Esophagus squamous epithelium (tissue), 5 donors: ENCODE results near the gene SUN3. TPM values are rescaled to one million over a fixed set of nuclear protein-coding genes. Genes with fewer than 3 reads are reported as not detected.

ENCODE experiments used
- DNase-seq: peaks from one replicate; lab custom pipeline; 2025; lab: John Stamatoyannopoulos, UW
- H3K27ac ChIP-seq, 4 donors: fragments of 200-600 bp; sonication (generic); one replicate each; pipeline ENCODE4 v1.5.1; 2016 to 2019; ENCODE audit warnings: mild to moderate bottlenecking in 1 of 4
- H3K27me3 ChIP-seq, 4 donors: fragments of 200-600 bp; sonication (generic); 1 replicate in 3 of 4; 2 replicates in 1 of 4; pipeline versions ENCODE4 v1.5.1 to v1.6.0; 2017 to 2021; ENCODE audit warnings: antibody characterized with exemption in 1 of 4
- H3K36me3 ChIP-seq, 3 donors: fragments of 200-600 bp; sonication (generic); one replicate each; pipeline ENCODE4 v1.5.1; 2016 to 2019
- H3K4me1 ChIP-seq, 3 donors: fragments of 200-600 bp; sonication (generic); one replicate each; pipeline ENCODE4 v1.5.1; 2017 to 2019
- H3K4me3 ChIP-seq, 4 donors: fragments of 200-600 bp; sonication (generic); 1 replicate in 3 of 4; 2 replicates in 1 of 4; pipeline ENCODE4 v1.5.1; 2016 to 2019; ENCODE audit warnings: mild to moderate bottlenecking in 2 of 4, moderate library complexity in 1 of 4
- H3K9me3 ChIP-seq, 3 donors: fragments of 200-600 bp; sonication (generic); one replicate each; pipeline ENCODE4 v1.5.1; 2016 to 2019
- POLR2A ChIP-seq, 4 donors: fragments of 450-650 bp; IDR thresholded peaks; one replicate each; pipeline ENCODE4 v1.6.1; 2017; ENCODE audit warnings: antibody characterized with exemption in 4 of 4, mild to moderate bottlenecking in 4 of 4, moderate library complexity in 3 of 4
- WGBS, 2 donors: methylation state at CpG; one replicate each; pipeline ENCODE4 v1.1.5; 2018; 5-methylcytosine and 5-hydroxymethylcytosine counted together
- intact Hi-C: fragments of 100-400 bp; cut with DNase I; formaldehyde crosslinking; loops from one replicate; pipeline ENCODE4 v1.15.0; 2022
- total RNA-seq, 4 donors: library from RNA; depleted of rRNA; stranded (reverse); fragments of >200 nt; gene quantifications; one replicate each; pipeline ENCODE4 v1.1.0, GENCODE V29; 2016
- TF ChIP-seq, protein P1 (sequence below), 6 experiments: fragments of 450-650 bp in 4 of 6; fragments of 200-600 bp in 2 of 6; sonication (generic) in 2 of 6; IDR thresholded peaks; one replicate each; pipeline ENCODE4 v1.5.1; 2016 to 2019; ENCODE audit warnings: antibody characterized with exemption in 6 of 6, mild to moderate bottlenecking in 4 of 6, moderate library complexity in 4 of 6
- donor health status: DM: yes; HTN: yes; CAD: no.

Gene SUN3
- total RNA-seq, 4 donors from 2014 or later: not detected

DNA sequence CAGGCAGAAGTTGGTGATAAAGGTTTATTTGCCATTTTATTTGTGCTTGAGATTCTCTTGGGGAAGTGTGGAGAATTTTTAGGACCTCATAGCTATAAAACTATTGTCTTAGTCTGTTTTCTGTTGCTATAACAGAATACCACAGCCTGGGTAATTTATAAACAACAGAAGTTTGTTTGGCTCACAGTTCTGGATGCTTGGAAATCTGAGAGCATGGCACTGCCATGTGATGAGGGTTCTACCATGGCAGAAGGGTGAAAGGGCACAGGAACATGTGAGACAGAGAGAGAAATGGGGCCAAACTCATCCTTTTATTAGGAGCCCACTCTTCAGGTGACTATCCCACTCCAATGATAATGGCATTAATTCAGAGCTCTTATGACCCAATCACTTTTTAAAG, 12.3 kb downstream of the SUN3 start:
- no peak for TF ChIP-seq POLR2A (IDR thresholded peaks at IDR 0.05)
- TF ChIP-seq, protein P1, sequence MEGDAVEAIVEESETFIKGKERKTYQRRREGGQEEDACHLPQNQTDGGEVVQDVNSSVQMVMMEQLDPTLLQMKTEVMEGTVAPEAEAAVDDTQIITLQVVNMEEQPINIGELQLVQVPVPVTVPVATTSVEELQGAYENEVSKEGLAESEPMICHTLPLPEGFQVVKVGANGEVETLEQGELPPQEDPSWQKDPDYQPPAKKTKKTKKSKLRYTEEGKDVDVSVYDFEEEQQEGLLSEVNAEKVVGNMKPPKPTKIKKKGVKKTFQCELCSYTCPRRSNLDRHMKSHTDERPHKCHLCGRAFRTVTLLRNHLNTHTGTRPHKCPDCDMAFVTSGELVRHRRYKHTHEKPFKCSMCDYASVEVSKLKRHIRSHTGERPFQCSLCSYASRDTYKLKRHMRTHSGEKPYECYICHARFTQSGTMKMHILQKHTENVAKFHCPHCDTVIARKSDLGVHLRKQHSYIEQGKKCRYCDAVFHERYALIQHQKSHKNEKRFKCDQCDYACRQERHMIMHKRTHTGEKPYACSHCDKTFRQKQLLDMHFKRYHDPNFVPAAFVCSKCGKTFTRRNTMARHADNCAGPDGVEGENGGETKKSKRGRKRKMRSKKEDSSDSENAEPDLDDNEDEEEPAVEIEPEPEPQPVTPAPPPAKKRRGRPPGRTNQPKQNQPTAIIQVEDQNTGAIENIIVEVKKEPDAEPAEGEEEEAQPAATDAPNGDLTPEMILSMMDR (IDR thresholded peaks at IDR 0.05): no peak
- Histone ChIP-seq H3K4me1 (no peaks in the 10 kb centered on the region), H3K9me3 (no peaks in the 10 kb centered on the region), H3K27me3 (peaks cover 0 to 10% (median 0%) of the 10 kb centered on the region in 4 donors), H3K36me3 (no peaks in the 10 kb centered on the region), H3K4me3 (no peak overlapping the region), H3K27ac (no peak overlapping the region)
- no peak for DNase-seq
- intact Hi-C loops: no loop called here

DNA sequence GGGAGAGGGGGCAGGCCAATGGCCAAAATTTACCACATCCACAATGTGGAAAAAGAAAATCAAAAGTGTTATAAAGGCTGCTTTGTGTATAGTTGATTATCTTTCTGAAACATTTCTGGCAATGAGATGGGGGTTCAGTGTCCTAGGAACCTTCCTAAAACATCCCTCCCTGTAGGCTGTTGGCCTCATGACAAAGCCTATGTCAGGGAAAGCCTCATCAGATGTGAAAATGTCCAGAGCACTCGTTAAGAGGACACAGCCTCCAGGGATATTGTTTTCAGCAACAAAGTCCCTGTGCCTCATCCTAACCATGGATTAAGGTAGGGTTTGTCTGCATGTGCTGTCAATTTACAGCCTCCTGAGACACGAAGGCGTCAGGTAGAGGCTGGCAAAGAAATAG, 17.0 kb downstream of the SUN3 start:
- TF ChIP-seq, protein P1 (IDR thresholded peaks at IDR 0.05): no peak
- no peak for TF ChIP-seq POLR2A (IDR thresholded peaks at IDR 0.05)
- DNase-seq: no peak
- Histone ChIP-seq H3K4me1 (no peaks in the 10 kb centered on the region), H3K27ac (no peak overlapping the region), H3K36me3 (no peaks in the 10 kb centered on the region), H3K27me3 (peaks cover 0 to 6% (median 0%) of the 10 kb centered on the region in 4 donors), H3K4me3 (no peak overlapping the region), H3K9me3 (no peaks in the 10 kb centered on the region)
- intact Hi-C loops: no loop called here
- 68% methylated on average over 3 of the region's 3 CpGs for WGBS, 2 donors

DNA sequence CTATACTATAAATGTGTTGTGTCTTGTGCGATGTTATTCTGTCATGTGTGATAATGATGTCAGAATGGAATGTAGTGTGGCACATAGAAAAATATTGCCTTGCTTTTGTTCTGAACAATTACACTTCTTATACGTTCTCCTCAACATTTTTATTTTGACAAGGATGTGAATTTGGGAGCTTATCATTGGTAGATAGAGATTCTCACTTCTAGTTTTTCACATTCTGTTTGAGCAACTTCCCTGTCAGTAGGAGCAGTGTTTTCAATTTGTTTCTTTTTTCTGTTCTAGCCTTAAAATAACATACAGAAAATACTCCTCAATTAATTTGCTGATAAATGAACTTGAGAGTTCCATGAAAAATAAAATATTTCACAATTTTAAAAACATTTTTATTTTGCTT, 17.6 kb downstream of the SUN3 start:
- no peak for TF ChIP-seq POLR2A (IDR thresholded peaks at IDR 0.05)
- TF ChIP-seq, protein P1 (IDR thresholded peaks at IDR 0.05): no peak
- H3K27me3 ChIP-seq: peaks cover 0 to 12% (median 0%) of the 10 kb centered on the region in 4 donors
- H3K9me3 ChIP-seq: no peaks in the 10 kb centered on the region
- intact Hi-C loops: no loop called here
- H3K36me3 ChIP-seq: no peaks in the 10 kb centered on the region
- DNase-seq: no peak
- no peak overlapping the region for H3K4me3 ChIP-seq
- 66 to 71% methylated on average over 2 of the region's 2 CpGs for WGBS, 2 donors
- no peaks in the 10 kb centered on the region for H3K4me1 ChIP-seq
- H3K27ac ChIP-seq: no peak overlapping the region

DNA sequence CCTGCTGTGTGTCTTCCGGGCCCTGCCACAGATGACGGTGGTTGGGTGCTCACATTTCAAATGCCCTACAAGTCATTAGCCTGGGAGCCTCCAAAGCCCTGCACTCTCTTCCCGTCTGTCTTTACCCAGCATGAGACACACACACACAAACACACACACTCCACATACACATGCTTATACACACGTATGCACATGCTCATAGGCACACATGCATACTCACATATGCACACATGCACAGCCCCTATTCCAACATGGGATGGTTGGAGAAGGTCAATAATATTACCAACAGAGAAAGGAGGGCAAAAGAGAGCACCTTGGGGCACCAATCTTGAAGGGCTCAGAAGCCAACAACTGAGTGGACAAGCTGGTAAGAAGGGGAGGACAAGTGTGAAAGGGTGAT, 19.0 kb downstream of the SUN3 start:
- H3K27ac ChIP-seq: no peak overlapping the region
- peaks cover 0 to 12% (median 0%) of the 10 kb centered on the region in 4 donors for H3K27me3 ChIP-seq
- H3K36me3 ChIP-seq: no peaks in the 10 kb centered on the region
- DNase-seq: no peak
- 89 to 91% methylated on average over 4 of the region's 4 CpGs for WGBS, 2 donors
- no peaks in the 10 kb centered on the region for H3K9me3 ChIP-seq
- no peak overlapping the region for H3K4me3 ChIP-seq
- H3K4me1 ChIP-seq: no peaks in the 10 kb centered on the region
- intact Hi-C loops: no loop called here
- TF ChIP-seq, protein P1 (IDR thresholded peaks at IDR 0.05): no peak
- no peak for TF ChIP-seq POLR2A (IDR thresholded peaks at IDR 0.05)

DNA sequence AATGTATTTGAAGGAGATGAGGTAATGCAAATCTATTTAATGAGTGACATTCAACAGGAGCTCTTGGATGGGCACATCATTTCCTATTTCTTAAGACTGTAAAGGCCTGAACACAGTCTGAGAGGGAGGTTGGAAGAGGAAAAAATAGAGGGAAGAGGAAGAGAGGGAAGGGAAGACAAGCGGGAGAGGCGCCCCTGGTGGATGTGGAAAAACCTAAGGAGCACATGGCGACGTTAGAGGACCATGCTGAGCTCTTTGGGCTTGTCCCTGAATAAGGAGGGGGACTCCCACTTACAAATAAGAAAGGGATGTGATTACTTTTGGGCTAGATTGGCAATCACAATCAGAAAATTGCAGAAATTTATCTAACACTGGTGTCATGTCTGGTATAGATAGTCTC, 19.6 kb downstream of the SUN3 start:
- intact Hi-C loops: no loop called here
- Histone ChIP-seq H3K27ac (no peak overlapping the region), H3K4me3 (no peak overlapping the region), H3K36me3 (no peaks in the 10 kb centered on the region), H3K27me3 (peaks cover 0 to 17% (median 0%) of the 10 kb centered on the region in 4 donors), H3K4me1 (no peaks in the 10 kb centered on the region), H3K9me3 (no peaks in the 10 kb centered on the region)
- TF ChIP-seq, protein P1 (IDR thresholded peaks at IDR 0.05): no peak
- TF ChIP-seq POLR2A (IDR thresholded peaks at IDR 0.05): no peak
- WGBS, 2 donors: 79 to 89% methylated on average over 4 of the region's 4 CpGs
- no peak for DNase-seq
